GM18909 (cell line): Measurements from ENCODE around the gene SLC7A14.

Experiments used
- ATAC-seq: cut with Tn5 transposase; IDR thresholded peaks from one replicate; pipeline ENCODE4 v1.9.1; 2021; ENCODE audit warnings: mild to moderate bottlenecking; ENCODE audit not compliant: unreplicated experiment, poor library complexity

SLC7A14 gene

DNA sequence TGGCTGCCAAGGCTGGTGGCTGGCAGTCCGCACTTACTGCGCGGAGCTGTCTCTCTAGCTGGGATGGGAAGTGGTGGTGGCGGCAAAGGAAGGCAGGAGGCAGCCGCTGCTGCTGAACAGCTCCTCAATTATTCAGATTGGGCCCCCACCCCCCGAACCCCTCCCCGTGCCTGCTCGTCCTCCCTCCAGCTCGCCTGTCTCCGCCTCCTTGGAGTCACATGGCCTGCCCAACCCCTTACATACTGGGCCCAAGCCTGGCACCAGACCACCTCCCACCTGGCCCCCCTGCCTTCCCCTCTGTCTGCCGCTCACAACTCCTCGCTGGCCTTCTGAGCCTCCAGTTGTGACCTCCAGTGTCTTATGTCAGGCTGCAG lies at the start of gene SLC7A14:
TSS of gene SLC7A14 (minus strand) at position 139 of the 374 bp plus-strand sequence. CDS start 59,139 bp downstream, outside the sequence.
- ATAC-seq: no peak

DNA sequence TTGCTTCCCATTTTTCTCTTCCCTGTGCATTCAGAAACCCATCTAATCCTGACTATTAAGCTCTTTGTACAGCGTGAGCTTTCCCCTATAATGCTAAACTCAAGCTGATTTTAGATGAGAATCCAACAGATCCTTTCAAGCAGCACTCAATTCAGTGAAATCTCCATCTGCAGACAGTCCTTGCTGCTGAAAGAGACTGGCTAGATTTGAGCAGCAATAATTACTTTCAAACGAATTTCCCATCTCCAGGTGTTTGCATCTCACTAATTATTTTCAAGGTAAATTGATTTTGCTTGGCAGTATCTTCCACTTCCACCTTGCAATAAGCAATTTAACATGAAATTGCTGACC lies 49.5 kb upstream of the SLC7A14 start:
- ATAC-seq: no peak

DNA sequence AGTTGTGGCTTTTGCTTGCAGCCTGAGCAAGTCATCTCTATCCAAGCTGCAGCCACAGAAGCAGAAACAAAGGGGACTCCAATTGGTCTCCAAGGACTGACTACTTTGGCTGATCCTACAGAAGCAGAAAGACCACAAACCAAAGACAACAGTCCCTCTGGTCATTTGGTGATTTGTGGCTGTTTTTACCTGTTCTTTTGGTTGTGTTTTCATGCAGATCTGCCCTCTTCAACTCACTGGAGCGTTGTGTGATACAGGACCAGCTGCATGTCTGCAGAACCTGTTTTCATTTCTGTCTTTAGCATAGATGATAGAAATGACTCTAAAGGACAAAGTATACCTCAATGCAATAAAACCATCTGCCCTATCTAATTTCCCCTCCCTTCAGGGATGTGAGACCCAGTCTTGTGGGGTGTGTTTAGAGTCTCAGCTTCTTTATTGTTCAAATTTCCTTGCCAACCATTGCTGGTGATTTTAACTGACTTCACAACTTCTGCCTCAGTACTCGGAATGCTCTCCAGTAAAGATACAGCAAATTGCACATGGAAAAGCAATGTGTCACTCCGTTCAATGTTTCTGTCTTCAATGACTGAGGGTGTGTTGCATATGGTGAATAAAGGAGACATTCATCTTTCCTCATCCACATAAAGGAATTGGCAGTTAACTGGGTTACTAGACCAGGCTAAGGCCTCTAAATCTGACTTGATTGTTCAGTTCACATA lies 48.9 kb upstream of the SLC7A14 start:
- ATAC-seq: peak; percentile 78

DNA sequence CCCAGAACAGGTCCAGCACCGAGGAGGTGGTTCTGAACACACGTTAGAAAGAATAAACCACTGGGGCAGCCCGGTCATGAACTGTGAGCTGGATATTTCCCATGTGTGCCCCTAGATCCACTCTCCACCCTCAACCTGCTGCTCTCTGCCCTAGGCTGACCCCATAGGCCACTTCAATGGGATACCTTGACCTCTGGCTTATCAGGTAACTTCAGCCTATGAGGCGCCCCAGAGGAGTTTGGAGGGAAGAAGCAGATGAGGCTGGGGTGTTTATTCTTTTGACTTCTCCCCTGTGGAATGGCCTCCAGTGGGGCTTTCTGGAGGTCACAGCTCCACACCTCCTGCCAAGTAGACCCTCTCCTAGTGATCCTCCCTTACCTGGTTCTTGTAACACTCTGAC lies 47.7 kb upstream of the SLC7A14 start:
- no peak for ATAC-seq

DNA sequence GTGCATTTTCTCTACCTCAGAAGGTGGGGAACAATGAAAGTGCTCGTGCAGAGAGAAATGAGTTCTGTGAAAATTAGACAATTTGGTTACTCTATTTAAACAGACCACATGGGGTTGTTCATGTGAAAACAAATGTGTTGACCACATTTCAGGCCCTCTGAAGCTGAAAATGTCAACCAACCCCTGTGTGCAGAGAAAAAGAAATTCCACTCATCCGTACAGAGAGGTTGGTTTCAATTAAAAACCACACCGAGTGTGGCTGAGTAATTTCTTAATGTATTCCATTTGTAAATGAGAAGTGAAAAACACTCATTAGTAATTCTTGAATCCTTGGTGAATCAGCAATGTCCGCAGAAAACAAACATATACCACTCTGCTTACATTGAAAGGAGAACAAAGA lies 46.9 kb upstream of the SLC7A14 start:
- peak; percentile 83 for ATAC-seq

DNA sequence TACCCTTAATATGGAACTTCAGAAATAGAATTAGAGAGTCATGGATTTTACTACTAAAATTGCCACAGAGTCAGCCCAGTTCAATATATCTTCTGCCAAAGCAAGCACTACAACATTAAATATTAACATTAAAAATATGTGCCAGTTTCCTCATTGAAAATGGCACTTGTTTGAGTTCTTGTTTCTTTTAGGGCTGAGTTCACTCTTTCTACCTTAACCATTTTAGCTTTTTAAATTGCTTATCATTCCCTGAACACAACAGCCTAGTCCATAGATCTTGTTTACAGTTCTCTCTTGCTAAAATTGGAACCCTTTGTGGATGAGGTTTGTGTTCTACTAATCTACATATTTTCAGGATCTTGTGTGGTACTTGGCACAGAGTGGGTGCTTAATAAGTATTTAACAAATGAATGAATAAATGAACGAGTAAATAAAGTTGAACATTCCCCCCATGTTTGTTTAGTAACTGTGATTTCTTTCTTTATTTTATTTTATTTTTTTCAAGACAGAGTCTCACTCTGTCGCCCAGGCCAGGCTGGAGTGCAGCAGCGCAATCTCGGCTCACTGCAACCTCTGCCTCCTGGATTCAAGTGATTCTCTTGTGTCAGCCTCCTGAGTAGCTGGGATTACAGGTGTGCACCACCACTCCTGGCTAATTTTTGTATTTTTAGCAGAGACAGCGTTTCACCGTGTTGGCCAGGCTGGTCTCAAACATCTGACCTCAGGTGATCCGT lies 46.0 kb upstream of the SLC7A14 start:
- ATAC-seq: no peak

GRCh38 chr3:170623524-170623923 lies 37.6 kb upstream of the SLC7A14 start:
- no peak for ATAC-seq

DNA sequence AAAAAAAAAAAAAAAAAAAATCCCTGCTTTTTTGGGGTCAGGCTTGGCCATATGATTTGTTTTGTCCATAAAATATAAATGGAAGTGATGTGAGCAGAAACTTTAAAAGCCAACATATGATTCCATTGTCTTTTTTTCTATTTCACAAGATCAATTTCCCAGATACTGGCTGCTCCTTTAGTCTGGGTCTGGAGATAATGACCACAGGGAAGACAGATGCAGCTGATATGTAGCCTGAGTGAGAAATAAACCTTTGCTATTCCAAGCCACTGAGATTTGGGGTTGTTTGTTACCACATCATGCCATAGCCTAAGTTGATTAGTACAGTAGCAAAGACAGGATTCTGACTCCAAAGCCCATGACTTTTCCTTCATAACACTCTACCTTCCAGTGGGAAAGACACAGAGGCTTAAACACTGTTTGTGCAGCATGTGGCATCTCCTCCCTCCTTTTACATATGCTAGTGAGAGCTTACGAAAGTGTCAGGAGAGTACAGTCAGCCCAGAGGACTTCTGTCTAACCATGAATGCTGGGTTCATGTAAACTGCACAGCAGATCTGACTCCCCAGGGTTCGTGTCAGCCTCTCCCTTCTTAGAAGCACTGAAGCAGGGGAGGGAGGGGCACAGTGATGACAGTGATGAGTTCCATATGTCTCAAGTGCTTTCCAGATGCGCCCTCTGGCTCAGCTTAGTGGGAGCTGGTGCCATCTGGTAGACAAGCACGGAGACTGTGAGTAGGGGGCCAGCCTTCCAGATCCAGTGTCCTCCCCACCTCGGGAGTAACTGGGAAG lies 36.7 kb upstream of the SLC7A14 start:
- no peak for ATAC-seq

- ATAC-seq: no peak
Measured at GRCh38 chr3:170621256-170621655, 35.4 kb upstream of the SLC7A14 start.

- ATAC-seq: no peak
Measured at GRCh38 chr3:170614214-170614966, 28.5 kb upstream of the SLC7A14 start.

GRCh38 chr3:170611751-170612150 lies 25.9 kb upstream of the SLC7A14 start:
- no peak for ATAC-seq

GRCh38 chr3:170610321-170610884 lies 24.5 kb upstream of the SLC7A14 start:
- ATAC-seq: no peak

GRCh38 chr3:170608475-170608874 lies 22.6 kb upstream of the SLC7A14 start:
- ATAC-seq: no peak

- ATAC-seq: no peak
Measured at GRCh38 chr3:170606675-170607074, 20.8 kb upstream of the SLC7A14 start.

GRCh38 chr3:170605490-170605889 lies 19.6 kb upstream of the SLC7A14 start:
- ATAC-seq: no peak

GRCh38 chr3:170603770-170604510 lies 18.1 kb upstream of the SLC7A14 start:
- no peak for ATAC-seq

- no peak for ATAC-seq
Measured at GRCh38 chr3:170602556-170602955, 16.7 kb upstream of the SLC7A14 start.

- ATAC-seq: no peak
Measured at GRCh38 chr3:170600005-170600624, 14.2 kb upstream of the SLC7A14 start.

DNA sequence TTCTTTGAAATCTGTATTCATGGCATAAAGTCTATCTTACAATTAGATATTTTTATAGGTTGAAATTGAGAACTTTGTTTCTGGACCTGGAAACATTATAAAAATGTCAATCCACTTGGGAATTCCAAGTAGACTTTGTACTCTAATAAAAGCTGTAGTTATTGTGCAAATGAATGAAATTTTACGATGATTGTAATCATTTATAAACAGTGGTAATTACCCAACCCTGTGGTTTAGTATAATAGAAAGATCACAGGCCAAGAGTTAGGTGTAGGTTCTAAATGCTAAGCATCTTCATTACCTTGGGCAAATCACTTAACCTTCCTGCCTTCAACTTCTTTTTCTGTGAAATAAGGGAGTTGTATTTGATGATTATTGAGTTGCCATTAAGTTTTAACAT lies 13.2 kb upstream of the SLC7A14 start:
- no peak for ATAC-seq
